K562 (cell line): ENCODE measurements around the gene GABRP. TPM values are rescaled to one million over a fixed set of nuclear protein-coding genes. Genes with fewer than 3 reads are reported as not detected.

ENCODE experiments used
- ATAC-seq: fragments of 200-7000 bp; cut with Tn5 transposase; 3 replicates; pipeline ENCODE4 v1.9.1; 2020; ENCODE audit warnings: moderate library complexity
- BruUV-seq: library from RNA; stranded (reverse); fragments of 400-500 nt; replicated peaks from 2 replicates; lab custom pipeline; 2021; lab: Mats Ljungman, UMichigan
- CTCF ChIA-PET: fragments of 300-600 bp; formaldehyde crosslinking; extraction: SDS; loops from one replicate; lab custom pipeline; 2021; ENCODE audit warnings: low intra/inter-chr PET ratio; lab: Yijun Ruan, JAX
- POLR2A ChIA-PET: fragments of 300-600, 350-650 bp; sonication (Branson Sonifier 250); formaldehyde crosslinking; extraction: SDS; loops from one replicate; lab custom pipeline; 2021; ENCODE audit warnings: antibody characterized with exemption, inconsistent platforms; lab: Yijun Ruan, JAX
- DNase-seq, 4 experiments: peaks; one replicate each; pipeline versions ENCODE4 v3.0.0 to v3.0.0-alpha.2; 2011 to 2018; ENCODE audit warnings: low spot score in 3 of 4, mixed read lengths in 3 of 4; ENCODE audit errors: extremely low read depth in 1 of 4
- FAIRE-seq: peaks from 2 replicates; lab custom pipeline; 2011; peaks lifted over from hg19 to GRCh38; lab: Jason Lieb, UNC
- H2AFZ ChIP-seq: 2 replicates; pipeline ENCODE4 v1.6.0; 2011; ENCODE audit warnings: low read depth, low read length, control low read depth, inconsistent platforms
- H3K27ac ChIP-seq: fragments of 200-600 bp; 3 replicates; pipeline ENCODE4 v1.8.0; 2011; ENCODE audit warnings: low read depth, mild to moderate bottlenecking, control low read depth, inconsistent platforms, low read length, moderate library complexity, mixed read lengths; ENCODE audit errors: extremely low read depth
- H3K27me3 ChIP-seq, 2 experiments: fragments of 300-600 bp in 1 of 2; 2 replicates in 1 of 2; 3 replicates in 1 of 2; pipeline versions ENCODE4 v1.6.0 to v1.8.0; 2011; ENCODE audit warnings: inconsistent platforms in 2 of 2, low read length in 2 of 2, mild to moderate bottlenecking in 1 of 2, mixed read lengths in 1 of 2, moderate library complexity in 1 of 2; ENCODE audit not compliant: control insufficient read depth in 2 of 2, insufficient read depth in 2 of 2
- H3K36me3 ChIP-seq: fragments of 300-600 bp; 3 replicates; pipeline ENCODE4 v1.8.0; 2011; ENCODE audit warnings: mild to moderate bottlenecking, low read length, inconsistent platforms; ENCODE audit not compliant: control insufficient read depth, insufficient read depth
- H3K4me1 ChIP-seq, 2 experiments: fragments of 200-600 bp in 1 of 2; replicated peaks in 1 of 2; 2 replicates in 1 of 2; 3 replicates in 1 of 2; pipeline versions ENCODE4 v1.5.1 to v1.8.0; 2011; ENCODE audit warnings: inconsistent platforms in 2 of 2, low read length in 2 of 2, mild to moderate bottlenecking in 1 of 2, mixed read lengths in 1 of 2, moderate library complexity in 1 of 2; ENCODE audit not compliant: control insufficient read depth in 2 of 2, insufficient read depth in 2 of 2
- H3K4me2 ChIP-seq: 2 replicates; pipeline ENCODE4 v1.6.1; 2011; ENCODE audit warnings: low read length, control low read depth, inconsistent platforms, mixed read lengths; ENCODE audit not compliant: insufficient read depth
- H3K4me3 ChIP-seq: fragments of 200-600 bp; sonication (generic), shearing (Covaris generic); 2 replicates; pipeline ENCODE4 v1.5.1; 2016; ENCODE audit warnings: control low read depth, inconsistent platforms
- H3K79me2 ChIP-seq: fragments of 200-600 bp; 3 replicates; pipeline ENCODE4 v1.8.0; 2011; ENCODE audit warnings: low read length, inconsistent platforms; ENCODE audit not compliant: control insufficient read depth, insufficient read depth
- H3K9ac ChIP-seq, 2 experiments: 2 replicates each; pipeline versions ENCODE4 v1.6.0 to v1.6.1; 2011; ENCODE audit warnings: low read depth in 2 of 2, low read length in 2 of 2, control low read depth in 1 of 2, inconsistent platforms in 1 of 2, mild to moderate bottlenecking in 1 of 2, mixed read lengths in 1 of 2; ENCODE audit not compliant: insufficient read depth in 1 of 2
- H3K9me1 ChIP-seq: one replicate; pipeline ENCODE4 v1.6.0; 2011; ENCODE audit warnings: inconsistent platforms, mild to moderate bottlenecking, low read length, moderate library complexity; ENCODE audit not compliant: control insufficient read depth, insufficient read depth
- H3K9me3 ChIP-seq: replicated peaks from 2 replicates; pipeline ENCODE4 v1.5.1; 2011; ENCODE audit warnings: low read depth, low read length, inconsistent platforms; ENCODE audit not compliant: control insufficient read depth, insufficient read depth
- H4K20me1 ChIP-seq: replicated peaks from 2 replicates; pipeline ENCODE4 v1.6.1; 2011; ENCODE audit warnings: low read length, inconsistent platforms, mixed read lengths; ENCODE audit not compliant: control insufficient read depth, insufficient read depth
- CBX5 ChIP-seq: IDR thresholded peaks from 2 replicates; pipeline ENCODE4 v1.6.1; 2014; ENCODE audit warnings: low read depth, borderline replicate concordance
- FOXA3 ChIP-seq, 2 experiments: fragments of 450-650 bp in 1 of 2; sonication (generic) in 1 of 2; formaldehyde crosslinking; IDR thresholded peaks in 1 of 2; conservative IDR thresholded peaks in 1 of 2; 2 replicates each; pipeline versions ENCODE4 v1.4.0 to v1.8.0; 2020 to 2022; ENCODE audit warnings: mild to moderate bottlenecking in 2 of 2, missing genetic modification reagents in 1 of 2
- NFIC ChIP-seq: fragments of 450-650 bp; IDR thresholded peaks from 2 replicates; pipeline ENCODE4 v1.6.1; 2017; ENCODE audit warnings: mild to moderate bottlenecking, inconsistent platforms
- NFIX ChIP-seq: fragments of 250-450 bp; sonication (Bioruptor Pico); IDR thresholded peaks from 2 replicates; pipeline ENCODE4 v1.4.0; 2020; ENCODE audit warnings: low read depth, mild to moderate bottlenecking, moderate library complexity
- RAD51 ChIP-seq: fragments of 450-650 bp; IDR thresholded peaks from 2 replicates; pipeline ENCODE4 v1.7.1; 2016; ENCODE audit warnings: low read depth, mild to moderate bottlenecking, borderline replicate concordance
- WGBS: fragments of 100-300 bp; shearing (Covaris generic); methylation state at CpG from one replicate; pipeline ENCODE4 v1.1.6; 2016; ENCODE audit warnings: low coverage, mixed read lengths; ENCODE audit not compliant: insufficient coverage; ENCODE audit errors: missing lambda C conversion rate; 5-methylcytosine and 5-hydroxymethylcytosine counted together
- in situ Hi-C: fragments of 300-500 bp; cut with MboI; formaldehyde crosslinking; loops from 4 replicates; pipeline ENCODE4 v1.15.0; 2018; ENCODE audit warnings: inconsistent platforms, mixed read lengths
- intact Hi-C: fragments of 100-400 bp; cut with micrococcal nuclease; formaldehyde crosslinking; loops from 2 replicates; pipeline ENCODE4 v1.14.2; 2022
- polyA plus RNA-seq, 8 experiments: library from polyadenylated mRNA; depleted of rRNA in 4 of 8; stranded (reverse) in 5 of 8; unstranded in 3 of 8; fragments of >200 nt; fragmentation: Nextera tagmentation in 2 of 8; fragmentation: Illumina TruSeq in 1 of 8; extraction: Ambion mirVana in 2 of 8; extraction: Trizol in 1 of 8; gene quantifications; 2 replicates each; pipeline versions ENCODE4 v1.2.1 to v1.2.3, GENCODE V29; 2011 to 2014; ENCODE audit warnings: inconsistent platforms in 1 of 8, missing spikeins in 1 of 8
- total RNA-seq, 7 experiments: library from RNA; depleted of rRNA in 6 of 7; stranded (reverse); fragments of >200 nt in 6 of 7; fragmentation: Illumina TruSeq in 2 of 7; extraction: Trizol in 2 of 7; gene quantifications; 2 replicates each; pipeline versions ENCODE4 v1.2.1 to v1.2.3, GENCODE V29; 2011 to 2021; ENCODE audit warnings: low replicate concordance in 1 of 7

GABRP gene
- total and polyA plus RNA-seq, 9 of the 15 experiments (the other 6 are each of a cell fraction or from before 2014, with no cell fraction given): not detected

DNA sequence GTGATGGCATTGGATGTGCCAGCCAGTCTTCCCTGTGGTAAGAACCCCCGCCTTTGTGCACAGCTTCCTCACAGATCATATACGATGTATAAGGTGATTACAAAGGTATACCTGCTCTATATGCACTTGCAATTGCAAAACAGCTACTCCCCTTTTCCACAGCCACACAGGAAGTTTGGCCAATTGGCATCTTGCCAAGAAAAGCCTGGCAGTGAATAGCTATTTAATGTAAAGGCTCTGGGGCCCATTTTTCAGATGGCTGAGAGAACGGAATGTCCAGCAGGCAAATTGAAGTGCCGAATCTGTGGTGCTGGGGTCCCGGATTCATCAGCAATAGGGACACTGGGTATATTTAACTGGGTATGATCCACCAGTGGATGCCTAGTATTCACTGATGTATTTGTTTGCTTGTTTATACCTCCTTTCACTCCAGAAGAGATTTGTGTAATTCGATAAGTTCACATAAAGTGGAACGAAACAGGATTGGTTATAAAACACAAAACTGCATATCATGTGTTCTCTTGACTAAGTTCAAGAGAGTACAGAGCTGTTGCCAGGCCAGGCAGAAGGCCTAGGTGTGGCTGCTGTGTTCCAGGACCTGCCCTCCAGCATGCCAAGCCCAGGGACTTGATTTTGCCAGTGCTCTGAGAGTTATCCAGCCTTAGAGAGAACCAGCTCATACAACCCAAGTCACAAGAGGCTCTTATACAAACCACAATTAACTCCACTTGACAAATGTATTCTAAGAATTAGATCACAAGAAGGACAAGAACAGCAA lies 27.7 kb upstream of the GABRP start:
- no peak overlapping the region for H3K4me2 ChIP-seq
- CTCF ChIA-PET: no interaction called here
- H3K9ac ChIP-seq: no peak overlapping the region
- no peak overlapping the region for H3K27ac ChIP-seq
- no TSS peak for BruUV-seq
- H3K27me3 ChIP-seq: peaks cover 0 to 7% of the 10 kb centered on the region in 2 experiments; a peak in 2 of 5 replicates
- H3K79me2 ChIP-seq: no peaks in the 10 kb centered on the region
- no peaks in the 10 kb centered on the region for H3K4me1 ChIP-seq
- 0 out of 2 replicates have a peak, but pooled peaks cover 3% of the 10 kb centered on the region for H4K20me1 ChIP-seq
- H2AFZ ChIP-seq: no peak overlapping the region
- DNase-seq: no peak
- POLR2A ChIA-PET: interaction anchor here (0.6 kb wide), 1 partner anchor 491 kb away, joined by 3 read pairs; no protein-coding TSS in a partner anchor
- in situ Hi-C loops: no loop called here
- H3K4me3 ChIP-seq: no peak overlapping the region
- no peak for ATAC-seq
- no peaks in the 10 kb centered on the region for H3K9me3 ChIP-seq
- TF ChIP-seq FOXA3 (CRISPR knock-in tag; conservative IDR thresholded peaks at IDR 0.05 in 1 of 2, IDR thresholded peaks at IDR 0.05 in 1 of 2): no peak
- TF ChIP-seq RAD51: no peak
- peak; percentile 97 for TF ChIP-seq NFIC
- TF ChIP-seq NFIX (CRISPR knock-in tag): peak; percentile 95
- no peak for TF ChIP-seq CBX5
- TF ChIP-seq, all 486 proteins: peak for 2
- 0% methylated on average over 7 of the region's 7 CpGs for WGBS
- intact Hi-C loops: no loop called here
- no peak for FAIRE-seq
- Histone ChIP-seq H3K36me3 (no peaks in the 10 kb centered on the region), H3K9me1 (no peaks in the 10 kb centered on the region)
